Measurements from ENCODE around the gene C1QTNF9. TPM values are rescaled to one million over a fixed set of nuclear protein-coding genes. Genes with fewer than 3 reads are reported as not detected.

Gene C1QTNF9
- total and polyA plus RNA-seq, 9 of the 15 experiments (the other 6 are each of a cell fraction or from before 2014, with no cell fraction given) = not detected

GRCh38 chr13:24341439-24341838, 32.1 kb downstream of the C1QTNF9 start:
- H3K9ac ChIP-seq (ENCODE audit: insufficient read depth in 1 of 2, low read depth in 2 of 2, low read length in 2 of 2) = no peak overlapping the region
- no peak overlapping the region for H3K4me3 ChIP-seq
- no peak for DNase-seq (ENCODE audit: extremely low read depth in 1 of 4, low spot score in 3 of 4)
- POLR2A ChIA-PET = no interaction called here
- no peaks in the 10 kb centered on the region for H3K4me1 ChIP-seq (replicated peaks in 1 of 2; ENCODE audit: control insufficient read depth in 2 of 2, insufficient read depth in 2 of 2, low read length in 2 of 2)
- no peaks in the 10 kb centered on the region for H3K79me2 ChIP-seq (ENCODE audit: control insufficient read depth, insufficient read depth, low read length)
- BruUV-seq (replicated peaks) = no TSS peak
- H2AFZ ChIP-seq (ENCODE audit: low read depth, low read length) = no peak overlapping the region
- no peak overlapping the region for H3K4me2 ChIP-seq (ENCODE audit: insufficient read depth, low read length)
- H3K9me1 ChIP-seq (ENCODE audit: control insufficient read depth, insufficient read depth, low read length) = no peaks in the 10 kb centered on the region
- ATAC-seq = no peak
- TF ChIP-seq PREB (CRISPR knock-in tag; IDR thresholded peaks at IDR 0.05) = no peak
- TF ChIP-seq CHD2 (IDR thresholded peaks at IDR 0.05; ENCODE audit: low read depth, low read length) = no peak
- no peak for TF ChIP-seq GTF2E2 (tag; IDR thresholded peaks at IDR 0.05)
- TF ChIP-seq ZNF436 (CRISPR knock-in tag; IDR thresholded peaks at IDR 0.05) = no peak
- no peak for TF ChIP-seq HSF4 (CRISPR knock-in tag; IDR thresholded peaks at IDR 0.05; ENCODE audit: borderline replicate concordance)
- TF ChIP-seq RBM22 (IDR thresholded peaks at IDR 0.05; ENCODE audit: low read depth, low read length, poor library complexity, severe bottlenecking) = no peak
- no peak for TF ChIP-seq CAMTA2 (CRISPR knock-in tag; conservative IDR thresholded peaks at IDR 0.05)
- no peak for TF ChIP-seq MTA3 (IDR thresholded peaks at IDR 0.05; ENCODE audit: borderline replicate concordance)
- no peak for TF ChIP-seq NFRKB (IDR thresholded peaks at IDR 0.05; ENCODE audit: low read depth)
- TF ChIP-seq CEBPZ (IDR thresholded peaks at IDR 0.05; ENCODE audit: borderline replicate concordance, low read depth, low read length) = no peak
- no peak for TF ChIP-seq SMAD1 (IDR thresholded peaks at IDR 0.05; ENCODE audit: low read depth, low read length, partially characterized antibody)
- TF ChIP-seq ZNF253 (CRISPR knock-in tag; conservative IDR thresholded peaks at IDR 0.05) = no peak
- TF ChIP-seq ZNF134 (CRISPR knock-in tag; conservative IDR thresholded peaks at IDR 0.05) = no peak
- no peak for TF ChIP-seq SMARCC2 (IDR thresholded peaks at IDR 0.05; ENCODE audit: low read depth)
- TF ChIP-seq ZNF239 (CRISPR knock-in tag; IDR thresholded peaks at IDR 0.05) = no peak
- no peak for TF ChIP-seq RUNX1 (IDR thresholded peaks at IDR 0.05; ENCODE audit: low read depth)
- TF ChIP-seq STAT5A (IDR thresholded peaks at IDR 0.05; ENCODE audit: borderline replicate concordance, low read length) = no peak
- TF ChIP-seq FOXJ3 (CRISPR knock-in tag; IDR thresholded peaks at IDR 0.05) = no peak
- no peak for TF ChIP-seq ATF6 (CRISPR knock-in tag; IDR thresholded peaks at IDR 0.05)
- WGBS (ENCODE audit: insufficient coverage, low coverage, missing lambda C conversion rate) = 0% methylated on average over 3 of the region's 3 CpGs
- FAIRE-seq = no peak
- H3K27me3 ChIP-seq (ENCODE audit: control insufficient read depth in 2 of 2, insufficient read depth in 2 of 2, low read length in 2 of 2) = no peaks in the 10 kb centered on the region
- H3K9me3 ChIP-seq (replicated peaks; ENCODE audit: control insufficient read depth, insufficient read depth, low read depth, low read length) = no peaks in the 10 kb centered on the region
- H3K36me3 ChIP-seq (ENCODE audit: control insufficient read depth, insufficient read depth, low read length) = no peaks in the 10 kb centered on the region
- H3K27ac ChIP-seq (ENCODE audit: extremely low read depth, low read depth, low read length) = no peak overlapping the region
- in situ Hi-C loops (cut with MboI) = no loop called here
- intact Hi-C loops (cut with micrococcal nuclease) = no loop called here
- CTCF ChIA-PET (ENCODE audit: low intra/inter-chr PET ratio) = no interaction called here
- H4K20me1 ChIP-seq (replicated peaks; ENCODE audit: control insufficient read depth, insufficient read depth, low read length) = no peaks in the 10 kb centered on the region
